CD4-positive, alpha-beta T cell treated with Interleukin-6 for 4 hours (primary cell): ENCODE results near the gene LRRC7.
"Not testable (repeated sequence)": the region's sequence is repeated elsewhere in the genome, so short reads cannot be mapped to it uniquely, and the experiment has no call there.

ENCODE experiments used
- DNase-seq: peaks from one replicate; pipeline ENCODE4 v3.0.0-alpha.2; 2020; ENCODE audit warnings: mixed read lengths

The LRRC7 gene

GRCh38 chr1:69702085-69702484, 134.4 kb downstream of the LRRC7 start:
- DNase-seq: no peak

- DNase-seq: no peak
Measured at GRCh38 chr1:69706473-69706872, 138.8 kb downstream of the LRRC7 start.

GRCh38 chr1:69707103-69707502, 139.4 kb downstream of the LRRC7 start:
- DNase-seq: no peak

- no peak for DNase-seq
Measured at GRCh38 chr1:69710484-69711189, 142.9 kb downstream of the LRRC7 start.

- DNase-seq: no peak
Measured at GRCh38 chr1:69711190-69711930, 143.6 kb downstream of the LRRC7 start.

GRCh38 chr1:69717834-69718233, 150.1 kb downstream of the LRRC7 start:
- not testable (repeated sequence) for DNase-seq

GRCh38 chr1:69728206-69728605, 160.5 kb downstream of the LRRC7 start:
- DNase-seq: no peak

GRCh38 chr1:69733061-69733460, 165.3 kb downstream of the LRRC7 start:
- no peak for DNase-seq

- DNase-seq: no peak
Measured at GRCh38 chr1:69737527-69738185, 169.9 kb downstream of the LRRC7 start.

GRCh38 chr1:69738458-69739250, 170.9 kb downstream of the LRRC7 start:
- no peak for DNase-seq

- DNase-seq: no peak
Measured at GRCh38 chr1:69739251-69739605, 171.5 kb downstream of the LRRC7 start.

- DNase-seq: no peak
Measured at GRCh38 chr1:69743146-69743545, 175.4 kb downstream of the LRRC7 start.

GRCh38 chr1:69744381-69744780, 176.7 kb downstream of the LRRC7 start:
- no peak for DNase-seq

- no peak for DNase-seq
Measured at GRCh38 chr1:69747207-69747606, 179.5 kb downstream of the LRRC7 start.

GRCh38 chr1:69750638-69751037, 182.9 kb downstream of the LRRC7 start:
- DNase-seq: no peak

- DNase-seq: no peak
Measured at GRCh38 chr1:69752831-69753230, 185.1 kb downstream of the LRRC7 start.

GRCh38 chr1:69754521-69754920, 186.8 kb downstream of the LRRC7 start:
- no peak for DNase-seq

- DNase-seq: no peak
Measured at GRCh38 chr1:69755647-69756046, 187.9 kb downstream of the LRRC7 start.

- DNase-seq: no peak
Measured at GRCh38 chr1:69765951-69766350, 198.2 kb downstream of the LRRC7 start.

GRCh38 chr1:69766431-69767180, 198.9 kb downstream of the LRRC7 start:
- no peak for DNase-seq

GRCh38 chr1:69776555-69776954, 208.8 kb downstream of the LRRC7 start:
- no peak for DNase-seq

GRCh38 chr1:69777423-69777822, 209.7 kb downstream of the LRRC7 start:
- DNase-seq: no peak
